Loucy (cell line): ENCODE results near the gene PDYN.

Experiments
- H2AFZ ChIP-seq: fragments of 200-600 bp; sonication (generic); 2 replicates; pipeline ENCODE4 v1.6.0; 2016; ENCODE audit warnings: antibody characterized with exemption, mild to moderate bottlenecking, low read length, moderate library complexity
- H3F3A ChIP-seq: fragments of 200-600 bp; 2 replicates; pipeline ENCODE4 v1.6.0; 2016; ENCODE audit warnings: antibody characterized with exemption, low read depth, mild to moderate bottlenecking
- H3K27me3 ChIP-seq: fragments of 200-600 bp; sonication (generic); 2 replicates; pipeline ENCODE4 v1.6.1; 2014; ENCODE audit warnings: low read length, mild to moderate bottlenecking; ENCODE audit not compliant: insufficient read depth, poor library complexity, severe bottlenecking
- H3K36me3 ChIP-seq: fragments of 200-600 bp; sonication (generic); 2 replicates; pipeline ENCODE4 v1.6.1; 2016; ENCODE audit warnings: low read length; ENCODE audit not compliant: insufficient read depth
- H3K4me1 ChIP-seq: fragments of 200-600 bp; sonication (generic); 2 replicates; pipeline ENCODE4 v1.5.1; 2014; ENCODE audit warnings: low read length, mild to moderate bottlenecking; ENCODE audit not compliant: insufficient read depth, poor library complexity, severe bottlenecking
- H3K4me2 ChIP-seq: fragments of 200-600 bp; sonication (generic); 2 replicates; pipeline ENCODE4 v1.6.0; 2014; ENCODE audit warnings: antibody characterized with exemption, low read length, low read depth, mild to moderate bottlenecking; ENCODE audit not compliant: poor library complexity, severe bottlenecking
- H3K4me3 ChIP-seq: fragments of 200-600 bp; sonication (generic); 2 replicates; pipeline ENCODE4 v1.5.1; 2014; ENCODE audit warnings: low read length, mild to moderate bottlenecking, mixed read lengths; ENCODE audit not compliant: poor library complexity, severe bottlenecking
- H3K79me2 ChIP-seq: fragments of 200-600 bp; sonication (generic); 2 replicates; pipeline ENCODE4 v1.6.1; 2014; ENCODE audit warnings: low read length; ENCODE audit not compliant: insufficient read depth
- H3K9ac ChIP-seq: fragments of 200-600 bp; sonication (generic); 2 replicates; pipeline ENCODE4 v1.6.0; 2014; ENCODE audit warnings: mild to moderate bottlenecking, low read depth, low read length, moderate library complexity; ENCODE audit not compliant: poor library complexity, severe bottlenecking
- H3K9me2 ChIP-seq: fragments of 200-600 bp; sonication (generic); replicated peaks from 2 replicates; pipeline ENCODE4 v1.6.1; 2016; ENCODE audit warnings: low read depth, low read length, mixed read lengths
- H3K9me3 ChIP-seq: fragments of 200-600 bp; sonication (generic); 2 replicates; pipeline ENCODE4 v1.6.1; 2014; ENCODE audit warnings: mild to moderate bottlenecking, antibody characterized with exemption, low read length, low read depth; ENCODE audit not compliant: insufficient read depth
- H4K20me1 ChIP-seq: fragments of 200-600 bp; sonication (generic); 2 replicates; pipeline ENCODE4 v1.6.0; 2014; ENCODE audit warnings: antibody characterized with exemption, low read length, mild to moderate bottlenecking; ENCODE audit not compliant: insufficient read depth, poor library complexity, severe bottlenecking
- CTCF ChIP-seq: fragments of 200-600 bp; sonication (generic); conservative IDR thresholded peaks from 2 replicates; pipeline ENCODE4 v1.5.1; 2014; ENCODE audit warnings: mild to moderate bottlenecking, antibody characterized with exemption, low read length
- EZH2phosphoT487 ChIP-seq: fragments of 200-600 bp; IDR thresholded peaks from 2 replicates; pipeline ENCODE4 v1.6.1; 2018; ENCODE audit warnings: antibody characterized with exemption, mild to moderate bottlenecking, moderate library complexity, borderline replicate concordance

PDYN gene

GRCh38 chr20:1934156-1934555 lies 59.7 kb downstream of the PDYN start:
- H3K4me1 ChIP-seq = no peaks in the 10 kb centered on the region
- no peaks in the 10 kb centered on the region for H3K36me3 ChIP-seq
- no peaks in the 10 kb centered on the region for H3K27me3 ChIP-seq
- no peak overlapping the region for H3K4me3 ChIP-seq
- no peaks in the 10 kb centered on the region for H4K20me1 ChIP-seq
- TF ChIP-seq CTCF = no peak
- TF ChIP-seq EZH2phosphoT487 = no peak
- H3F3A ChIP-seq = no peaks in the 10 kb centered on the region
- H3K9me2 ChIP-seq = no peaks in the 10 kb centered on the region
- H3K9me3 ChIP-seq = no peaks in the 10 kb centered on the region
- no peak overlapping the region for H3K4me2 ChIP-seq
- H3K79me2 ChIP-seq = no peaks in the 10 kb centered on the region
- no peak overlapping the region for H3K9ac ChIP-seq
- no peak overlapping the region for H2AFZ ChIP-seq

GRCh38 chr20:1933465-1933870 lies 60.4 kb downstream of the PDYN start:
- Histone ChIP-seq H3K9me2 (no peaks in the 10 kb centered on the region), H3K27me3 (no peaks in the 10 kb centered on the region), H3F3A (no peaks in the 10 kb centered on the region), H3K79me2 (no peaks in the 10 kb centered on the region), H4K20me1 (no peaks in the 10 kb centered on the region), H3K9ac (no peak overlapping the region), H3K36me3 (no peaks in the 10 kb centered on the region), H3K4me3 (no peak overlapping the region), H2AFZ (no peak overlapping the region), H3K4me2 (no peak overlapping the region), H3K4me1 (no peaks in the 10 kb centered on the region), H3K9me3 (no peaks in the 10 kb centered on the region)
- no peak for TF ChIP-seq EZH2phosphoT487
- TF ChIP-seq CTCF = no peak

- Histone ChIP-seq H3K4me1 (no peaks in the 10 kb centered on the region), H4K20me1 (no peaks in the 10 kb centered on the region), H3K9me2 (no peaks in the 10 kb centered on the region), H3K9me3 (no peaks in the 10 kb centered on the region), H3K4me2 (no peak overlapping the region), H3K27me3 (no peaks in the 10 kb centered on the region), H3K36me3 (no peaks in the 10 kb centered on the region), H3F3A (no peaks in the 10 kb centered on the region), H3K4me3 (no peak overlapping the region), H2AFZ (no peak overlapping the region), H3K9ac (no peak overlapping the region), H3K79me2 (no peaks in the 10 kb centered on the region)
- no peak for TF ChIP-seq CTCF
- TF ChIP-seq EZH2phosphoT487 = no peak
Measured at GRCh38 chr20:1932971-1933370, 60.9 kb downstream of the PDYN start.
